NOMO-1 treated with dmso at 0.1 percent for 144 hours (cell line): ENCODE measurements around the gene LRRIQ1.
"Not testable (repeated sequence)": the region's sequence is repeated elsewhere in the genome, so short reads cannot be mapped to it uniquely, and the experiment has no call there.

ENCODE experiments used
- DNase-seq: peaks from one replicate; lab custom pipeline; 2025; ENCODE audit not compliant: unreplicated experiment; lab: John Stamatoyannopoulos, UW

The LRRIQ1 gene, protein sequence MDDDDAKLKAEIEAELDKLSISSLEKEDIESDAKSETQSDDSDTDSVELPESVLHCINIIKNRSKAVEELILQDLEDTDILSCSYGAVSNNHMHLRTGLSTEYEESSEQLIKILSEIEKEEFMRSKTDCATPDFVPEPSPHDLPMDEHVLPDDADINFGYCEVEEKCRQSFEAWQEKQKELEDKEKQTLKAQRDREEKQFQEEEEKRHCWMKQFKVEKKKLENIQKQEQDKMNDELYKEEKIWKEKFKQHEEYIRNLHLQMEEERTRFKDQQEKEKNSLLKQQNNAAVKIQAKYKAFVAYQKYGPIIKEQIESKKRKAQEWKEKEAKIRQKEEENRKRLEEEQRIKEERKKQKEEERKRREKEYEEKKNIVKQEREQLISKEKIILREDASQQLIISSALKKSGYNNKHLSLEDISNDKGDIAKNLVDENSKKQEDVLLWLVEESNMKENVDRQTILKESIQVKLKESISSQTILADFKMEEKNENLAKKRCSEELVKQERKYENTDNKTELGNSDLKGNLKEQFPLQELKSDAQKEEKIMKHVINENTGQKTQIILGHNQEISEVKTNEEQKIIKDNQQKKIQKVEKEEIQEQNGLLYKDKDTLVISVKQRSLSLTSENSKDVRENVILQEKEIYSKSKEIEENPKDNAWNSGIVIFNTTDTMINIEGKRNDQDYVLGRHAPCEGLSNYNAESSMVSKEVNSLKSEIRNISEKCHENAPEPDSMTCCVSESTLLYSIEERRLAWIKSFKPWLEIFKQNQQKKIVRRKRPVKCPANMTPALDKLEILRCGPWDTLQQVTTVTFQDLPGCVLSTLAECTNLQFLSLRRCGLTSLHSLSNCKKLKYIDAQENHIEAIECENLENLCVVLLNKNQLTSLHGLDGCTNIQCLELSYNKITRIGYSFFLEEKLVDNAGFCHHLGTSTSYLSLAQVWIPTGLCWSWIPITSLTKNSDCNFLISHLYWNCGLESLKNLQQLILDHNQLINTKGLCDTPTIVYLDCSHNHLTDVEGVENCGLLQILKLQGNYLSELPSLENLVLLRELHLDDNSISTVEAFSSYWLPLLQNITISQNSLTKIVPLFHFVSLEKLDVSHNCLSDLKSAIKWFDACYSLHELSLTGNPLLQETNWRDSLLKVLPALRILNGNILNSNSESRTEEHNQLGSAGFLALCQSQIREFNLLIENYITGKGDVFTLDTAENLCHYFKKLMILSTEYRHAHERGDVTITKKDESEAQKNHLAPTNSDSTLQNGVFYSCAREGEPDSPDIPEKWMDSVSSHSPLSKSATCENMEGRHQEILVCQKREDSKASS (N-terminal part only)

DNA sequence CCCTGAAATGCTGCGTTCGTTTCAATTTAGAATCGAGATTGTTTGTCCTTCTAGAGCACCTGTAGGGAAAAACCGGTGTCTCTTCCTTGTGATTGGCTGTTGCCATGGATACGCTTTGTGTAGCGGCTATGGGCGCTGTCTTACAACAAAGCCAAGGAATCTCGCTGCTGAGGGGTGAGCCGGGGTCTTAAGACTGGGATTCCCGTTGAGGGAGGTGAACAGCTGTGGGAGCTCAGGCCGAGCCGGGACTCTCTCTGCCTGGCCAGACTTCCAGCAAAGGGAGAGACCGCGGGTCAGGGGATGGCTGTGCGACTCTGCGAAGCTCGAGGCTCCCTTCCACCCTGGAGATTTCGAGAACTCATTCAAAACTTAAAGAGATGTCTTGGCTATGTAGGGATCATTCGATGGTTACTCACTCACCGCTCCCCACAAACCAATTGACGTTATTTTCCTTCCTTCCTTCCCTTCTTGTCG is at the start of gene LRRIQ1, which contains the start of gene TSPAN19:
Gene LRRIQ1 (plus strand): TSS at position 118 of the 474 bp plus-strand sequence. CDS start 1,826 bp downstream, outside the sequence.
Gene TSPAN19 (minus strand): TSS at position 44 of the 474 bp plus-strand sequence. CDS start 6,331 bp downstream, outside the sequence.
- no peak for DNase-seq

DNA sequence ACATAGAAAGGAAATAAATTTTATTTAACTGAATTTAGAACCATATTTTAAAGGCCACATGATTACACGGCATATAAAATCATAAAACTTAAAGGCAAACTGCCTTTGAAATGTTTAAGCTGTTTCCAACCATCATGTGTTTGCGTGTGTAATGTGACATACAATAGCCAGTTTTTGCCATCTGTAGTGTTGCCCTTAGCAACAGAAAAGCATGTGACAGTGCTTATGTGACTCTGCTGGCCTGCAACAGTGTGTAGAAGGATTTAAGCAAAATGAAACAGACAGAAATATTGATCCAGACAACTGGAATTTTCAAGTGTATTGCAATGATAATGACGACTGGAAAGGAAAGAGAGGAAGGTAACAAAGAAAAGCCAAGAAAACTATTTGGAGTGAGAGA is 49.6 kb upstream of the LRRIQ1 start:
- DNase-seq, result no peak

DNA sequence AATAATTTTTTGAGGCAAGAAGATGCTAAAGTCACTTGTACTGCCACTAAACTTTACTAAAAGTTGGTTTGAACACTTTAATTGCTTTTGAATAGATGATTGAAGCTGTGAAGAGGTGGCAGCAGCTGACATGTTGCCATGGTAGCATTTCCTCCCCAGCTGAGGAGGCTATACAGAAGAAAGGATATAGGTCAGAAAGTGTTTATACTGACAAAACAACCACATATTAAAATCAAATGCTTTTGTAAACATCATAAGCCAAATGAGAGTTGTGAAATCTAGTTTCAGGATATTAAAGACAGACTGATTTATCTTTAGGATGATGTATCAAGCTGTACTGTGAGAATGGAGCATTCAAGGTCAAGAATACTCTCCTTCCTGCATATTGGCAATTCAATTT is 41.7 kb upstream of the LRRIQ1 start:
- no peak for DNase-seq

DNA sequence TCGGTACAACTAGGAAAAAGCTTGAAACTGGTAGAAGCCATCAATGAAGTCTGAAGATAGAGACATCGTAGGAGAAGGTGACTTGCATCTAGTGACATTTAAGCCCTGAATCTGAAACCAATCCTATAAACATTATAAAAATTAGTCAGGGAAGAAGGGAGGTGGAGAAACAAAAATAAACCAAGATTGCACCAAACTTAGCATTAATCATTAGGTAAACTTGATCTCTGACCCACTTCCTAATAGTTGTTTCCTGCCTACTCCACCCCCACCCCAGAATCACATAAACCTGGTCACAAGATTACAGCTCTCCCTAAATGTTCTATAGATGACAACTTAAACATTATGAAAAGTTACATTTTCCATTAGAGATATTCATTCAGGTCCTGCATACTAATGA is 40.5 kb upstream of the LRRIQ1 start:
- DNase-seq, result no peak

DNA sequence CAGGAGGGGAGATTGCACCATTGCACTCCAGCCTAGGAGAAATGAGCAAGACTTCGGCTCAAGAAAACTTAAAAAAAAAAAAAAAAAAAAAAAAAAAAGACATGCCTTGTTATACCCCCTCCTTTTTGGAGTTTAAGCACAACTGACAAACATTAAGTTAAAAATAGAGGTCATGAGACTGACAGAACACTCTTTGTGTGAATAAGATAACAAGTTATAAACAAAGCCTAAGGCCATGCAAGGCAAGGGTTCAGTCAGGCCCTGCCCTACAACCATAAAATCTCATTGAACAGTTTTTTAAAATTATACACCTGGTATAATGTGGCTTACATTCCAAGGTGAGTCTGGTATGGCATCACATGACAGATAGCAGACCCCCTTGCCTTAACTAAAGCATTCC is 39.4 kb upstream of the LRRIQ1 start:
- no peak for DNase-seq

DNA sequence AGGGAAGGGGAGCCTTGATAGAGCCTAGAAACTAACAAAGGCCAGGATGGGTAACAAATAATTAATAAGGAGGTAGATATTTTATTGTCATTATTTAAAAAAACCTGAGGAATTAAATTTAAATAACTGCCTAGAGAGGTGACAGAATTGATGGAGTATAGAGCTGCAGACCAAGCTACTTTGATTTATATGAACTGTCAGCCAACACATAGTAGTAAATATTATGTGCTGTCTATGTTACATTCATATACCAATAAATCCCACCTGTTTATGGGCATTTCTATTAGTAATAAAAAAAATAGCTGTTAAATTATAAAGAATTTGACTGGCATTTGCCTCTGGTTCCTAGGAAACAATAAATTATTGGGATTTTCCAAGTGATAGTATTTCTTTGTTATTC is 37.8 kb upstream of the LRRIQ1 start:
- DNase-seq, result no peak

DNA sequence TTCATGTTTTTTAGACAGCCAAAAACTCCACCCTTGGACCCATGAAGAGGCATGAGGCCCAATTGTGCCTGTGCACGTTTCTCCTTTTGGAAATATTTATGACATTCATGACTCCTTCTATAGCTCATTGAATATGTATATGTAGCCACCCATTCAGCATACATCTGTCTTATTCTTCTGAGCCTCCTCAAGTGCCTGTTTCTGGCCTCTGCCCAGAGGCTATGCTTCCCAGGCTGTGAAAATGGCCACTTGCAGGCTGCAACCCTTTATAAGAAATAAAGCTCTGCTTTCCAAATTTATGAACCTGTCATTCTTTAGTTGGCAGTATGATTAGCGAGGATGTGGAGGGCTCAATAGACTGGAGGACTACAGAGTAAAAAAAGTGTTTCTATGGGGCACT is 35.4 kb upstream of the LRRIQ1 start:
- DNase-seq, result no peak

DNA sequence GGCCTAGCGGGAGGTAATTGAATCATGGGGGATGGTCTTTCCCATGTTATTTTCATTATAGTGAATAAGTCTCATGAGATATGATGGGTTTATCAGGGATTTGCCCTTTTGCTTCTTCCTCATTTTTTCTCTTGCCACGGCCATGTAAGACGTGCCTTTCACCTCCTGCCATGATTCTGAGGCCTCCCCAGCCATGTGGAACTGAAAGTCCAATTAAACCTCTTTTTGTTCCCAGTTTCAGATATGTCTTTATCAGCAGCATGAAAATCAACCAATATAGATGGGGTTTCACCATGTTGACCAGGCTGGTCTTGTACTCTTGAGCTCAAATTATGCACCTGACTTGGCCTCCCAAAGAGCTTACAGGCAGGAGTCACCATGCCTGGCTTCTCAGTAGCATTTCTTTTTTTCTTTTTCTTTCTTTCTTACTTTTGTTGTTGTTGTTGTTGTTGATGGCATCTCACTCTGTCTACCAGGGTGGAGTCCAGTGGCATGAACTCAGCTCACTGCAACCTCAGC is 33.3 kb upstream of the LRRIQ1 start:
- DNase-seq, result no peak

DNA sequence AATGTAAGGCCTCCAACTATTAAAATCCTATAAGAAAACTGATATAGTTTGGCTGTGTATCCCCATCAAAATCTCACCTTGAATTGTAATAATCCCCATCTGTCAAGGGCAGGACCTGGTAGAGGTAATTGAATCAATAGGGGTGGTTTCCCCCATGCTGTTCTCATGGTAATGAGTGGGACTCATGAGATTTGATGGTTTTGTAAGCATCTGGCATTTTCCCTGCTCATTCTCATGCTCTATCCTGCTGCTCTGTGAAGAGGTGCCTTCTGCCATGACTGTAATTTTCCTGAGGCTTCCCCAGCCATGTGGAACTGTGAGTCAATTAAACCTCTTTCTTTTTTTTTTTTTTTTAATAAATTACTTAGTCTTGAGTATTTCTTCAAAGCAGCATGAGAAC is 31.9 kb upstream of the LRRIQ1 start:
- no peak for DNase-seq

DNA sequence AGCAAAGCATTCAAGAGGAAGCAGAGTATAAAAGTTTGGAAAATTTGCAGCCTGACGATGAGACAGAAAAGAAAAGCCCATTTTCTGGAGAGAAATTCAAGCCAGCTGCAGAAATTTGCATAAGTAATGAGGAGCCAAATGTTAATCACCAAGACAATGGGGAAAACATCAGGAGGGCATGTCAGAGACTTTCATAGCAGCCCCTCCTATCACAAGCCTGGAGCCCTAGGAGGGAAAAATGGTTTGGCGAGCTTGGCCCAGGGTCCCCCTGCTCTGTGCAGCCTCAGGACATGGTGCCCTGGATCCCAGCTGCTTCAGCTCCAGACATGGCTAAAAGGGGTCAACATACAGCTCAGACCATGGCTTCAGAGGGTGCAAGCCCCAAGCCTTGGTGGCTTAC is 31.1 kb upstream of the LRRIQ1 start:
- DNase-seq, result not testable (repeated sequence)

DNA sequence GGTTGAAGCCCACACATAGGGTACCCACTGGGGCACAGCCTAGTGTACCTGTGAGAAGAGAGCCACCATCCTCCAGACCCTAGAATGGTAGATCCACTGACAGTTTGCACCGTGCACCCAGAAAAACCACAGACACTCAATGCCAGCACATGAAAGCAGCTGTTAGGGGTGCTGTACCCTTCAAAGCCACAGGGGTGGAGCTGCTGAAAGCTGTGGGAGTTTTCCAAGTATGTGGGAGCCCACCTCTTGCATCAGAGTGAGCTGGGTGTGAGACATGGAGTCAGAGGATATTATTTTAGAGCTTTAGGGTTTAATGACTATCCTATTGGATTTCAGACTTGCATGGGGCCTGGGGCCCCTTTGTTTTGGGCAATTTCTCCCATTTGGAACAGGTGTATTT is 30.5 kb upstream of the LRRIQ1 start:
- no peak for DNase-seq

DNA sequence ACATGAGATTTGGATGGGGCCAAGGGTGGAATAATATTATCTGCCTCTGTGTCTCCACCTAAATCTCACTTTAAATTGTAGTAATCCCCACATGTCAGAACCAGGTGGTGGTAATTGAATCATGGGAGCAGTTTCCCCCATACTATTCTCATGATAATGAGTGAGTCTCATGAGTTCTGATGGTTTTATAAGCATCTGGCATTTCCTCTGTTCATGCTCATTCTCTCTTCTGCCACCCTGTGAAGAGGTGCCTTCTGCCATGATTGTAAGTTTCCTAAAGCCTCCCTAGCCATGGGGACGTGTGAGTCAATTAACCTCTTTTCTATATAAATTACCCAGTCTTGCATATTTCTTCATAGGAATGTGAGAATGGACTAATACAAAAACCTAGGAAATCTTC is 29.9 kb upstream of the LRRIQ1 start:
- DNase-seq, result no peak

DNA sequence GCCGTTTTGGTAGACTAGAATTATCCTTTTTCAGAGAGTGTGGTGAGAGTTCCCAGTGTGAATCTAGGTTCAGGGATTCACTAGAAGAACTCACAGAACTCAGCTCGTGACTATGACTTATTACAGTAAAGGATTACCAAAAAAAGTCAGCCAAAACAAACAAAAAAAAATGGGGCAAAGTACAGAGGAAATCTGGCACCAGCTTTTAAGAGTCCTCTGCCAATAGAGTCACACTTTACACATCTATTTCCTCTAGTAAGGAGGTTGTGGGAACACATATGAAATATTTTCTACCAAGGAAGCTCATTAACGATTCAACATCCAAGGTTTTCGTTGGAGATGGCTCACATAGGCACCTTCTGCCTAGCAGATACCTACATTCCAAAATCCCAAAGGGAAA is 28.3 kb upstream of the LRRIQ1 start:
- DNase-seq, result no peak

DNA sequence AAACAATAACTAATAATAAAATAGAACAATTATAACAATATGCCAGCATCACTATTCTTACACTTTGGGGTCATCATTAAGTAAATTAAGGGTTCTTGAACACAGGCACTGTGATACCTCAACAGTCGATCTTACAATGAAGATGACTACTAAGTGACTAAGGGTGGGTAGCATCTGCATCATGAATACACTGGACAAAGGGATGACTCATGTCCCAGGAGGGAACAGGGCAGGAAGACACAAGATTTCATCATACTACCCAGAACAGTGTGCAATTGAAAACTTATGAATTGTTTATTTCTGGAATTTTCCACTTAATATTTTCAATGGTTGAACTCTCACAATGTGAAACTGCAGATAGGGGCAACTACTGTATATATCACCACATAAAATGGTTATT is 19.7 kb upstream of the LRRIQ1 start:
- DNase-seq, result no peak

DNA sequence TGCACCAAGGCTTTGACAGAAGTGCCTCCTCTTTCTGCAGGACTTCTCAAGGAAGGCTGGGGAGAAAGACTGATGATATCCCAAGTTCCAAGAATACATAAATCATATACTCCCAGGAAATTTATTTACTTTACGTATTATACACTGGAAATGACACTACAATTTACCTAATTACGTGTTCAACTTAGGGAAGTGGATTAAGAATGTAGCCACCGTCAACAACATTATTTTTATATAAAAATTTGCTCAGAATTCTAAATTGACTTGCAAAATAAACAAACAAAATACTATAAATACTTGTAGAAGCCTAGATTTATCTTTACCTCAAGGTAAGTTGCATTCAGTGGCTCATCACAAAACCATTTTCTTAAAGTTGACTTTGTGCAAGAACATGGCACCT is 19.0 kb upstream of the LRRIQ1 start:
- no peak for DNase-seq

DNA sequence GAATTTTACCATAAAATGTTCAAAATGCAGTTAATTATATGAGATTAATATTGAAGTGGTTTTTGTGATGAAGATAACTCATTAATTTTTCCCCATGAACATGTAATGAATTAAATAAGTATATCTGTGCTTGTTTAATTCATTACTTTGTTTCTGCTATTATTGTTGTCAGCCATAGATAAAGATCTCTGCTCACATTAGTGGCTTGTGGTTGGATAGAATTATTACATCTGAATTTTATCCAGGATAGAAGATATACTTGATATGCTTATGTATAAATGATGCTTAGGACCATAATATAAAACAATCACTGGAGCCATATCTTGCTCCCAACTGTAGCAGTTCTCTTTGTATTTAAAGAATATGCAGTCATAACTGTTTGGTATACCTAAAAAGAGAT is 18.5 kb upstream of the LRRIQ1 start:
- DNase-seq, result no peak

DNA sequence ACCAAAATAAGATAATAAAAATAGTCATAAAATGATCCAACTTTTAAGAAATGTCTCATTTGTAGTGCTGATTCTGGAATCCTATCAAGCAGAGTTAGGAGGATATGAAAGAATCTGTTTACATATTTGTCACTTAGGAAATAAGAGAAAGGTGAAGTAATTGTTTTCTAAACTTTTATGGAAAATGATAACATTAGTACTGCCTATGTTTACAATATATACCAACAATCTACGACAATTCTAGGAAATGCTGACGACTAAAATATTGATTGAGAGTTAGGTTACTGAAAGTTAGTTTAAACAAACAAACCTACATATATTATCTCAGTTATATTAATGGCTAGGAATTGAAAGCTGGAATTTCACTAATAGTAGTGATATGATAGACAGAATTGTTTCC is 18.1 kb upstream of the LRRIQ1 start:
- DNase-seq, result no peak

DNA sequence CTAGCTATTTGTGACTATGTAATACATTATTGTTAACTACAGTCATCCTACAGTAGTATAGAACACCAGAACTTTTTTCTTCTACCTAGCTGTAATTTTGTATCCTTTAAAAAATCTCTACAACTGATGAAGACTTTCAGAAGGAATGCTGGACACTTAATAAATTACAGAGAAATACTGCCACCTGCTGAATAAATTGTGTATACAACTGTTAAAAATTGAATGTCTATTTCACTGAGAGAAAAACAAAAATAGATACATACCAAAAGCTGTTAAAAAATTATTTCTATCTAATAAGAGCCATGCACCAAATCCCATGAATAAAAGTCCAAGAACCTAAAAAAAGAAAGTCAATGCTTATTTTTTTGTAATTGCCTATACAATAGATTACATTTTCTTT is 6.7 kb upstream of the LRRIQ1 start:
- no peak for DNase-seq

DNA sequence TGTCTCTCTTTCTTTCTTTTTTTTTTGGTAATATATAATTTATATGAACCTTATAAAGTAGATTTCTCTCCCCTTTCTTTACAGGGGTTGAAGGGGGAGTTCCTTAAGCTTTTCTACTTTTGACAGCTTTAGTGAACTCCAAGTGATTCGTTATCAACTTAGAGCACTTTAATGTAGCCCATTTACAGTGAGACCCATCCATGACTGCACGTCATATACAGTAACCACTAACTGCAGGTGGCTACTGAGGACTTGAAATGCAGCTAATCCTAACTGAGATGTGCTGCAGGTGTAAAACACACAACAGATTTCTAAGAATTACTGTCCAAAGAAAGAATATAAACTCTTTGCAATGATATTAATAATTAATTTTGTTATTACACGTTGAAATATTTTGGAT is 582 bp downstream of the LRRIQ1 start:
- no peak for DNase-seq

DNA sequence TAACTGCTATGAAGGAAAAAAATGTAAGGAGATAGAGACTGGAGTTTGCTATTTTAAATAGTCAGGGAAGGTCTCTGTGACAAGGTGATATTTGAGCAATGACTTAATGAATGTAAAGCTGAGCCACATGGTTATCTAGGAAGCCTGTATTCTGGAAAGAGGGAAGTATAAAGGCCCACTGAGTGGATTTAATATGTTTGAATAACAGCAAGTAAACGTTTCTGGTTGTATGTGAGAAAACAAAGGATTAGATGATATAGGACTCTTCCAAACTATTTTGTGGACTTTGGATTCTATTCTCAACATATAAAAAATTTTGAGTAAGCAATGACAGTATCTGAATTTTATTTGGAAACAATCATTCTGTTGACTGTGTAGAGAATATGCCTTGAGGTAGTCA is 5.2 kb downstream of the LRRIQ1 start:
- no peak for DNase-seq

DNA sequence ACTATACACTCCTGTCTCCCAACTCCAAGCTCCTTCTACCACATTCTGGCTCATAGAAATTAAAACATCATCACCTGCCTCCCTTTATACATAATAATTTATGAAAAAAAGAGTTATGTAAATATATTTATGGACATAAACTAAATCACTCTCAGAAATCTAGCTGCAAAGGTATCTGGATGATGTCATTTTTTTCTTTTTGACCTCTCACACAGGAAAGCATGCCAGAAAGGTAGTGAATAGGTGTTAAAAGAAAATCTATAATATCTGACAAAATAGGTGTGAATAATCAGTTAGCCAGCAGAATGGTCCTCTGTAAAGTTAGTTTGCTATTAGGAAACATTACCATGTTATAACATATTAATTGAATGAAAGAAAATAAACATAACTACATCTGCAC is 7.7 kb downstream of the LRRIQ1 start:
- no peak for DNase-seq
